Activated CD8-positive, alpha-beta memory T cell treated with anti-CD3 and anti-CD28 coated beads, Interleukin-2, amount 50 U/mL, for 1 hour (primary cell): Measurements from ENCODE around the gene SYT3.
"Not testable (repeated sequence)": the region's sequence is repeated elsewhere in the genome, so short reads cannot be mapped to it uniquely, and the experiment has no call there.

Experiments
- DNase-seq: peaks from one replicate; pipeline ENCODE4 v3.0.0-alpha.2; 2020; ENCODE audit errors: extremely low read depth

Gene SYT3

GRCh38 chr19:50640368-50640767 is 687 bp upstream of the SYT3 start:
- DNase-seq = no peak

- DNase-seq = no peak
These were observed 1.1 kb downstream of the SYT3 start for GRCh38 chr19:50638600-50638999.

- DNase-seq = no peak
These were observed 3.2 kb downstream of the SYT3 start for GRCh38 chr19:50636317-50637085.

- DNase-seq = no peak
These were observed 5.7 kb downstream of the SYT3 start for GRCh38 chr19:50633973-50634372.

- DNase-seq = no peak
These were observed 6.3 kb downstream of the SYT3 start for GRCh38 chr19:50633359-50633758.

- no peak for DNase-seq
These were observed 7.4 kb downstream of the SYT3 start for GRCh38 chr19:50632151-50632835.

- no peak for DNase-seq
These were observed 9.9 kb downstream of the SYT3 start for GRCh38 chr19:50629801-50630200.

- no peak for DNase-seq
These were observed 10.5 kb downstream of the SYT3 start for GRCh38 chr19:50629194-50629593.

- DNase-seq = no peak
These were observed 11.1 kb downstream of the SYT3 start for GRCh38 chr19:50628551-50628950.

GRCh38 chr19:50628146-50628545 is 11.5 kb downstream of the SYT3 start:
- DNase-seq = no peak

GRCh38 chr19:50626795-50627194 is 12.9 kb downstream of the SYT3 start:
- DNase-seq = no peak

- no peak for DNase-seq
These were observed 13.7 kb downstream of the SYT3 start for GRCh38 chr19:50626011-50626410.

GRCh38 chr19:50624949-50625600 is 14.6 kb downstream of the SYT3 start:
- DNase-seq = no peak

- not testable (repeated sequence) for DNase-seq
These were observed 19.2 kb downstream of the SYT3 start for GRCh38 chr19:50620394-50620906.

- not testable (repeated sequence) for DNase-seq
These were observed 20.5 kb downstream of the SYT3 start for GRCh38 chr19:50619184-50619583.

GRCh38 chr19:50618379-50618778 is 21.3 kb downstream of the SYT3 start:
- not testable (repeated sequence) for DNase-seq

GRCh38 chr19:50612504-50613404 is 26.9 kb downstream of the SYT3 start:
- not testable (repeated sequence) for DNase-seq

GRCh38 chr19:50607874-50608785 is 31.6 kb downstream of the SYT3 start:
- DNase-seq = peak; percentile 43

GRCh38 chr19:50607388-50607787 is 32.3 kb downstream of the SYT3 start:
- DNase-seq = no peak

- not testable (repeated sequence) for DNase-seq
These were observed 33.4 kb downstream of the SYT3 start for GRCh38 chr19:50606059-50606836.
